ENCODE results near the gene HCK. TPM values are rescaled to one million over a fixed set of nuclear protein-coding genes. Genes with fewer than 3 reads are reported as not detected.

The HCK gene
- total RNA-seq, 8 experiments from 2014 or later = 0.11 to 73.4 (median 0.56) TPM

DNA sequence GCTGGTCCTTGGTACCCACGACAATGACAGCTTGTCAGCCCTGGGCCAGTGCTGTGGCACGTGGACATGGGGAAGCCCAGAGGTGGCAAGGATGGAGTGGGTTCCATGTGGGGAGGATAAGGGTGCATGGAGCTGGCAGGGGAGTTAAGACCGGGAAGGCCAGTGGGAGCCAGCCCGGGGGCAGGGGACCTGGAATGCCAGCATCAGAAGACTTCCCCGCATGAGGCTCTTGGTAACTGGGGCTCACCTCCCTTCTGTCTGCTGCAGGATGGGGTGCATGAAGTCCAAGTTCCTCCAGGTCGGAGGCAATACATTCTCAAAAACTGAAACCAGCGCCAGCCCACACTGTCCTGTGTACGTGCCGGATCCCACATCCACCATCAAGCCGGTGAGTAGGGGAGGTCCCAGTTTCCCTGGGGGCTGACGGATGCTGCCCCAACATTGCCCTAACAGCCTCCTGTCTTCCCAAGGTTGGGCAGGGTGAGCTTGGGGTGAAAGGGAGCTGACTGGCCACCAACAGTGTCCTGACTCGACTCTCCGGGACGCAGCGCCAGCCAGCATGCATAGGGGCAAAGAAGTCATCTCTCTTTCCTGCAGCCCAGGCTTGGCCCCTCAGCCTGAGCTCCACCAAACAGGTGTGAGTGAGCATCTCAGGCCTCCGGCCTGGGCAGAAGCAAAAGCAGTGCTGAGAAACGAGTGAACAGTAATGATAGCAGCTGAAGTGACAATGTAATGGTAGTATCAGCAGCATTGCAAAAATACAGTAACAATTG lies 19.5 kb downstream of the HCK start:
- Histone ChIP-seq H3K4me1 (replicated peaks in 1 of 2) (no peaks in the 10 kb centered on the region), H3K4me3 (no peak overlapping the region), H3K27ac (no peak overlapping the region)
- 40 to 100% (median 80%) methylated on average over 1 to 8 of the region's 17 CpGs; no CpG with 5 or more reads in 1 of the 10 experiments for WGBS, 10 experiments
- ATAC-seq (replicated peaks in 6 of 8) = no peak
- in situ Hi-C loops (cut with MboI; ENCODE audit: low pct_unique_long_range_greater_than_20kb in 2 of 9, low sequenced_read_pairs in 9 of 9, unreplicated experiment in 9 of 9) = loop anchor here in 1 of 9 experiments (25.0 kb wide), 1 partner anchor 109 kb away; the partner anchor contains the start of genes PDRG1 and XKR7

DNA sequence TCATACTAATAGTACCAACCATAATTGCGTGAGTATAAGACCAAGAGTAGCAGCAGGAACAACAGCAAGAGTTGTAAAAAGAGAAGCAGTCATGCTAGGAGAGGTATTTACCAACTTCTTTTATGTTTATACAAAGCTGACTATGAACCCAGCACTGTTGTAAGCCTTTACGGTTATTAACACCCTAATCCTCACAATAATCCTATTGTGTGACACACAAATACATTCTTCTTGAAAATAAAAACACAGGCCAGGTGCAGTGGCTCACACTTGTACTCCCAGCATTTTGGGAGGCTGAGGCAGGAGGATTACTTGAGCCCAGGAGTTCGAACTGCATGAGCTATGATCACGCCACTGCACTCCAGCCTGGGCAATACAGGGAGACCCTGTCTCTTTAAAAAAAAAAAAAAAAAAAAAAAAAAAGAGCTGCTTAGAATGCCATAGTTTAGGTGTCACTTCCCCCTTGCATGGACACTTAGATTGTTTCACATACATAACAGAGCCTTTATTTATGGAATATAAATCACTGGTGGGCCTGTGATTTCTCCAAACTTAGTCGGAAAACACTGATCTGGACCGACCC lies 20.2 kb downstream of the HCK start:
- Histone ChIP-seq H3K27ac (no peak overlapping the region), H3K4me1 (replicated peaks in 1 of 2) (no peaks in the 10 kb centered on the region), H3K4me3 (no peak overlapping the region)
- in situ Hi-C loops (cut with MboI; ENCODE audit: low pct_unique_long_range_greater_than_20kb in 2 of 9, low sequenced_read_pairs in 9 of 9, unreplicated experiment in 9 of 9) = loop anchor here in 1 of 9 experiments (25.0 kb wide), 1 partner anchor 110 kb away; the partner anchor contains the start of genes PDRG1 and XKR7
- no peak for ATAC-seq (replicated peaks in 6 of 8)
- 50 to 100% (median 85%) methylated on average over 1 to 6 of the region's 6 CpGs; no CpG with 5 or more reads in 1 of the 10 experiments for WGBS, 10 experiments

DNA sequence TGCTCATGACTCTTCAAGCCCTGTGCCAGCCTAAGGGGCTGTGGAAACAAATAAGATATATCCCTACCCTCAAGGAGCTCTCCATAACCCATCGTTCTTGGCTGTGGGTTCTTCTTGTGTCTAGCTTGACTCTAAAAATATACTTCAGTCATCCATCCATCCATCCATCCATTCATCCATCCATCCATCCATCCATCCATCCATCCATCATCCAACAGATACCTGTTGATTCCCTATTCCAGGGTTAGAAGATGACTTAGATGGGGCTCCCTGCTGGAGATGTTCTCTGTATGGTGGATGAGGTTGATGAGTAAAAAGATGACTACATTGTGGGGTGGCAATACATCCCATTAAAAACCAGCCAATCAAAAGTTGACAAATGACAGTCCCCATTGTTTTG lies 23.5 kb downstream of the HCK start:
- ATAC-seq (replicated peaks in 6 of 8) = no peak
- Histone ChIP-seq H3K4me1 (replicated peaks in 1 of 2) (no peaks in the 10 kb centered on the region), H3K4me3 (no peak overlapping the region), H3K27ac (no peak overlapping the region)
- in situ Hi-C loops (cut with MboI; ENCODE audit: low pct_unique_long_range_greater_than_20kb in 2 of 9, low sequenced_read_pairs in 9 of 9, unreplicated experiment in 9 of 9) = loop anchor here in 1 of 9 experiments (25.0 kb wide), 1 partner anchor 238 kb away; the partner anchor contains the start of gene FOXS1
- WGBS, 10 experiments = 80 to 86% methylated on average over 1 of the region's 1 CpG; no CpG with 5 or more reads in 8 of the 10 experiments

DNA sequence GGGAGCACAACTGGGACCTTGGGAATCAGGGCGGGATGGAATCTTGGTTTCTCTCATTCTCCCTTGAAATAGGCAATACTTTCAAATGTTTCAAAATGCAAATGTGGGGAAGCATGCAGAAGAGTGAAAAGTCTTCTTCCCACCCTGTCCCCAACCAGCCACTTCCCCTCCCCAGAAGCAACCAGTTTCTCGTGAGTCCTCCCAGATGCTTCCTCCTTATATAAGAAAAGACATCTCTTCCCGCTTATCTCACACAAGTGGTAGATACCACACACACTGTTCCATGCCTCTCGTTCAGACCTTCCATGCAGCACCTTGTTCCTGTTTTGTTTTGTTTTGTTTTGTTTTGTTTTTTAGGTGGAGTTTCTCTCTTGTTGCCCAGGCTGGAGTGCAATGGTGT lies 25.1 kb downstream of the HCK start:
- WGBS, 10 experiments = 40 to 100% (median 92%) methylated on average over 1 to 3 of the region's 4 CpGs; no CpG with 5 or more reads in 4 of the 10 experiments
- no peaks in the 10 kb centered on the region for H3K4me1 ChIP-seq (replicated peaks in 1 of 2)
- H3K4me3 ChIP-seq = no peak overlapping the region
- in situ Hi-C loops (cut with MboI; ENCODE audit: low pct_unique_long_range_greater_than_20kb in 2 of 9, low sequenced_read_pairs in 9 of 9, unreplicated experiment in 9 of 9) = loop anchor here in 1 of 9 experiments (25.0 kb wide), 1 partner anchor 240 kb away; the partner anchor contains the start of gene FOXS1
- no peak overlapping the region for H3K27ac ChIP-seq
- peak in 1 of 8 experiments; percentile 23 for ATAC-seq (replicated peaks in 6 of 8)

DNA sequence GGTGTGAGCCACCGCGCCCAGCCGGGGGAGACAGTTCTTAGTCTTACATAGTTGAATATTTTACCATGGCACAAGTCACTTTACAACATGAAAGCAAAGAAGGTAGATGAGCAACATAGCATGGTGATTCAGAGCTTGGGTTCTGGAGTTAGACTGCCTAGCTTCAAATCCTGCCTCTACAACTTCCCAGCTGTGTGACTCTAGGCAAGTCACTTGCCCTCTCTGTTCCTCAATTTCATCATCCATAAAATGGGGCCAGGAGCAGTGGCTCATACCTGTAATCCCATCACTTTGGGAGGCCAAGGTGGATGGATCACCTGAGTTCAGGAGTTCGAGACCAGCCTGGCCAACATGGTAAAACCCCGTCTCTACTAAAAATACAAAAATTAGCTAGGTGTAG lies 26.3 kb downstream of the HCK start:
- 80 to 100% (median 86%) methylated on average over 1 to 4 of the region's 5 CpGs; no CpG with 5 or more reads in 5 of the 10 experiments for WGBS, 10 experiments

DNA sequence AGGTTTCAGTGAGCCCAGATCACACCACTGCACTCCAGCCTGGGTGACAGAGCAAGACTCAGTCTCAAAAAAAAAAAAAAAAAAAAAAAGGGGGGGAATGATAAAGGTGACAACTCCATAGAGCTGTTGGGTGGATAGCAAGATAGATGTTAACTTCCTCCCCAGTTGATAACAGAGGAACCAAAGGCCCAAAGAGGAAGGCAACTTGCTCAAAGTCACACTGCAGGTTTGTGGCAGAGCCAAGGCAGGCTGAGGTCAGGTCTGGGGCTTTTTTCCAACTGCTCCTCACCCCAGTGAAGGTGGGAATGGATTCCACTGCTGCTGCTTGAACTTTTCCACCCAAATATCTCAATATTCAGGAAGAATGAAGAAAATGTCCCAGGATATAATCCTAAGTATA lies 26.7 kb downstream of the HCK start:
- in situ Hi-C loops (cut with MboI; ENCODE audit: low pct_unique_long_range_greater_than_20kb in 2 of 9, low sequenced_read_pairs in 9 of 9, unreplicated experiment in 9 of 9) = loop anchor here in 1 of 9 experiments (25.0 kb wide), 1 partner anchor 241 kb away; the partner anchor contains the start of gene FOXS1
- Histone ChIP-seq H3K27ac (no peak overlapping the region), H3K4me3 (no peak overlapping the region), H3K4me1 (replicated peaks in 1 of 2) (no peaks in the 10 kb centered on the region)
- no peak for ATAC-seq (replicated peaks in 6 of 8)

More for the DNA sequence above, 26.3 kb downstream of the HCK start:
- H3K4me3 ChIP-seq = no peak overlapping the region
- in situ Hi-C loops (cut with MboI; ENCODE audit: low pct_unique_long_range_greater_than_20kb in 2 of 9, low sequenced_read_pairs in 9 of 9, unreplicated experiment in 9 of 9) = loop anchor here in 1 of 9 experiments (25.0 kb wide), 1 partner anchor 241 kb away; the partner anchor contains the start of gene FOXS1
- no peaks in the 10 kb centered on the region for H3K4me1 ChIP-seq (replicated peaks in 1 of 2)
- no peak for ATAC-seq (replicated peaks in 6 of 8)
- no peak overlapping the region for H3K27ac ChIP-seq

DNA sequence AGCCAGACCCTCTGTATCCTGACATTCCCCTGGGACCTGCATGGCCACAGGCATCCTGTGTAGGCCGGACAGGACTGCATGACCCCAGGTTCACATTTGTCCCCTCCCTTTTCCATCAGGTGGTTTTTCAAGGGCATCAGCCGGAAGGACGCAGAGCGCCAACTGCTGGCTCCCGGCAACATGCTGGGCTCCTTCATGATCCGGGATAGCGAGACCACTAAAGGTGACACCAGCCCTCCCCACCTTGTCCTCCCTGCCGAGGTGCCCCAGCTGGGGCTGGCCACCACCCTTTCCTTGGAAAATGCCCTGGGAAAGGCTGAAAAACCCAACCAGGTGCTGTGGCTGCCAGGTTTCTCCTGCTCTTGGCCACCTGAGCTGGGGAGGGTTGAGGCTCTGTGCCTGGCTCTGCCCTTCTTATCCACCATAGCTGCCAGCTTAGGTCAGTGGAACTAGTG lies 27.6 kb downstream of the HCK start:
- in situ Hi-C loops (cut with MboI; ENCODE audit: low pct_unique_long_range_greater_than_20kb in 2 of 9, low sequenced_read_pairs in 9 of 9, unreplicated experiment in 9 of 9) = loop anchor here in 1 of 9 experiments (25.0 kb wide), 1 partner anchor 242 kb away; the partner anchor contains the start of gene FOXS1
- Histone ChIP-seq H3K27ac (no peak overlapping the region), H3K4me3 (no peak overlapping the region), H3K4me1 (replicated peaks in 1 of 2) (no peaks in the 10 kb centered on the region)
- ATAC-seq (replicated peaks in 6 of 8) = no peak
- 21 to 100% (median 89%) methylated on average over 1 to 6 of the region's 8 CpGs; no CpG with 5 or more reads in 3 of the 10 experiments for WGBS, 10 experiments

DNA sequence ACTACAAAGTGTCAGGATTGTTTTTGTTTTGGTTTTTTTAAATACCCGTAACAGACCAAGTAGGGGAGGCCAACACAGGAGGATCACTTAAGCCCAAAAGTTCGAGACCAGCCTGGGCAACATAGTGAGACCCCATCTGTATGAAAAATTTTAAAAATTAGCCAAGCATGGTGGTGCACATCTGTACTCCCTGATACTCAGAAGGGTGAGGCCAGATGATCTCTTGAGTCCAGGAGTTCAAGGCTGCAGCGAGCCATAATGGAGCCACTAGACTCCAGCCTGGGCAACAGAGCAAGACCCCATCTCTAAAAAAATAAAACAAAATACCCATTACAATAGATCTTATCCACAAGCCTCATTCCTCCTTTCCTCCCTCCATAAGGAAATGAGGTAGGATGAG lies 28.7 kb downstream of the HCK start:
- 60 to 100% (median 81%) methylated on average over 1 to 3 of the region's 3 CpGs; no CpG with 5 or more reads in 5 of the 10 experiments for WGBS, 10 experiments
- no peaks in the 10 kb centered on the region for H3K4me1 ChIP-seq (replicated peaks in 1 of 2)
- ATAC-seq (replicated peaks in 6 of 8) = no peak
- H3K4me3 ChIP-seq = no peak overlapping the region
- H3K27ac ChIP-seq = no peak overlapping the region
- in situ Hi-C loops (cut with MboI; ENCODE audit: low pct_unique_long_range_greater_than_20kb in 2 of 9, low sequenced_read_pairs in 9 of 9, unreplicated experiment in 9 of 9) = loop anchor here in 1 of 9 experiments (25.0 kb wide), 1 partner anchor 243 kb away; the partner anchor contains the start of gene FOXS1

DNA sequence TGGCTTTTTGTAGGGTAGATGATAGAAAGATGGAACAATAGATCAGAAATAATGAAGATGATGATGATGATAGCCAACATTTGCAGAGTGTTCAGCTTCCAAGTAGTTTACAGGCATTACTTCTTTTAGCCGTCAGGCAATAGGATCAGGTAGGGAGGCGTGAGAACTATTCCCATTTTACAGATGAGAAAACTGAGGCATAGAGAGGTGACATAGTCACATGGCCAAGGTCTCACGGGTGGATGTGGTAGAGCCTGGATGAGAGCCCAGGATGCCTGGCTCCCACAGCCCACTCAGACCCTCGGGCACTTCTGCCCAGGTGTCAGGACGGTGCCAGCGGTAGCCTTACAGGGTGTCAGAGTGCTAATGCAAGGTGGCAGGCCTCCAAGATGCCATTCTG lies 31.4 kb downstream of the HCK start:
- in situ Hi-C loops (cut with MboI; ENCODE audit: low pct_unique_long_range_greater_than_20kb in 2 of 9, low sequenced_read_pairs in 9 of 9, unreplicated experiment in 9 of 9) = loop anchor here in 1 of 9 experiments (25.0 kb wide), 1 partner anchor 246 kb away; the partner anchor contains the start of gene FOXS1
- Histone ChIP-seq H3K4me1 (replicated peaks in 1 of 2) (no peaks in the 10 kb centered on the region), H3K4me3 (no peak overlapping the region), H3K27ac (no peak overlapping the region)
- 60 to 96% (median 85%) methylated on average over 1 to 6 of the region's 6 CpGs; no CpG with 5 or more reads in 2 of the 10 experiments for WGBS, 10 experiments
- no peak for ATAC-seq (replicated peaks in 6 of 8)

DNA sequence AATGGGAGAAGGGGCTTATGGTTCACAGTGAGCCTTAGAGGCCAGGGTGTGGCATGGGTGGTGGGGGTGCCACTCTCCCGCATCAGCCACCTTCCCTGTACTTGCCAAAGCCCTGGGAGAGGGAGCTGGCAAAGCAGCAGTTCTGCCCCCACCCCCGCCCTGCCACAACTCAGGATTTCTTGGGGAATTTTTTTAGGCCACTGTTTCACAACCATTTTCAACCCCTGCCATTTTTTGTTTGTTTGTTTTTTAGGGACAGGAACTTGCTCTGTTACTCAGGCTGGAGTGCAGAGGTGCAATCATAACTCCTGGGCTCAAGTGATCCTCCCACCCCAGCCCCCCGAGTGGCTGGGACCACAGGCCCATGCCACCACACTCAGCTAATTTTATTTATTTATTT lies 35.0 kb downstream of the HCK start:
- Histone ChIP-seq H3K27ac (no peak overlapping the region), H3K4me3 (no peak overlapping the region), H3K4me1 (replicated peaks in 1 of 2) (peaks cover 0 to 6% of the 10 kb centered on the region in 2 donors)
- WGBS, 10 experiments = 100% methylated on average over 1 of the region's 3 CpGs; no CpG with 5 or more reads in 9 of the 10 experiments
- ATAC-seq (replicated peaks in 6 of 8) = no peak
- in situ Hi-C loops (cut with MboI; ENCODE audit: low pct_unique_long_range_greater_than_20kb in 2 of 9, low sequenced_read_pairs in 9 of 9, unreplicated experiment in 9 of 9) = loop anchor here in 1 of 9 experiments (25.0 kb wide), 1 partner anchor 250 kb away; the partner anchor contains the start of gene FOXS1

DNA sequence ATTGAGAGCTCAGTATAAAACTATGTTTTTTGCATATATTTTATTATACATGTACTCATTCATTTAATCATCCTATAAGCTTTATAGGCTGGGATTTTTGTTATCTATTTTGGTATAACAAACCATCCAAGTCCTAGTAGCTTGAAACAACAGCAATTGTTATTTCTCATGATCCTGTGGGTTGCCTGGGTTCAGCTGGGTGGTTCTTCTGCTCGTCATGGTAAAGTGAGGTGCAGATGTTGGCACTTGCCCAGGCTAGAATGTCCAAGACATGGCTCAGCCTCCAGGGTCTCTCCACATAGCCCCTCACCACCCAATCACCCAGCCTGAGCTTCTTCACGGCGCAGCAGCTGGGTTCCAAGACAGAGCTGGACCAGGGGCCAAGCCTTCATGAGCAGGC lies 36.7 kb downstream of the HCK start:
- WGBS, 10 experiments = 89 to 100% (median 100%) methylated on average over 1 to 2 of the region's 3 CpGs; no CpG with 5 or more reads in 7 of the 10 experiments
- in situ Hi-C loops (cut with MboI; ENCODE audit: low pct_unique_long_range_greater_than_20kb in 2 of 9, low sequenced_read_pairs in 9 of 9, unreplicated experiment in 9 of 9) = loop anchor here in 1 of 9 experiments (25.0 kb wide), 1 partner anchor 251 kb away; the partner anchor contains the start of gene FOXS1
- Histone ChIP-seq H3K27ac (no peak overlapping the region), H3K4me3 (no peak overlapping the region), H3K4me1 (replicated peaks in 1 of 2) (peaks cover 0 to 9% of the 10 kb centered on the region in 2 donors)
- ATAC-seq (replicated peaks in 6 of 8) = no peak

DNA sequence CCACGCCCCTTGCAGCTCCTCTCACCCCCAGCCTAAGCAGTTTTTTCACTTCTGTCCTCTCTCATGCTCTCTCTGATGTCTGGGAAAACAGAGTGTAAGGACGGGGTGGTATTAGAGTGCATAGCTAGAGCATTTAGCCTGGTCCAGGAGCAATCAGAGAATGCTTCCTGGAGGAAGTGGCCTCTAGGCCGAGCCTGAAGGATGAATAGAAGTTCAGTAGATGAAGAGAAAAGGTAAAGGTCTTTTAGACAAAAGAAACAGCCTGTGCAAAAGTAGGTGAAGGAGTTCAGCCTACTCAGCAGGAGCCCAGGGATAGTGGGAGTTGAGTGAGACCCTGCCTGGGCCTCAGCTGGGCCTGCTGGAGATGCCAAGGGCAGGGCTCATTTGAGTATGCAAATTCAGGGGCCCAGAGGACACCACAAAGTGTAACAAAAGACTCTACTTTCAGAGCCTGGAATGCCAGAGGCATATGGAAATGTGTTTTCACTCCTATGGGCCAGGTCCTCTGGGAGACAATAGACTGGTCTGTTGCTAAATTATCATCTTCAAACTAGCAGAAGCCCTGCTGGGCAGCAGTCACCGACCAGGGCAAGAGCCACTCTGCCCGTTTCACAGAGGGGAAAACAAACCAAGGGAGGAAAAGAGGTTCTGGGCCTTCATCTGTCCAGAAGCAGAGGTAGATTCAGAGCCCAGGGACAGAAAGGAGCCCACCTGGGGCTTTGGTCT lies 37.8 kb downstream of the HCK start:
- Histone ChIP-seq H3K27ac (no peak overlapping the region), H3K4me3 (no peak overlapping the region), H3K4me1 (replicated peaks in 1 of 2) (peaks cover 0 to 9% of the 10 kb centered on the region in 2 donors)
- in situ Hi-C loops (cut with MboI; ENCODE audit: low pct_unique_long_range_greater_than_20kb in 2 of 9, low sequenced_read_pairs in 9 of 9, unreplicated experiment in 9 of 9) = loop anchor here in 1 of 9 experiments (25.0 kb wide), 1 partner anchor 252 kb away; the partner anchor contains the start of gene FOXS1
- 20 to 88% (median 33%) methylated on average over 1 to 5 of the region's 5 CpGs; no CpG with 5 or more reads in 3 of the 10 experiments for WGBS, 10 experiments
- ATAC-seq (replicated peaks in 6 of 8) = peak in 6 of 8 experiments; percentile 7 to 88 (median 48)

Measured in motor neuron (in vitro differentiated cells).